ENCODE results near the gene EXOC8.

The EXOC8 gene

GRCh38 chr1:231327617-231328016 is 10.0 kb downstream of the EXOC8 start:
- WGBS (ENCODE audit: extremely low coverage, insufficient coverage, low lambda C conversion rate): no CpG with 5 or more reads among the region's 5 CpGs
- Histone ChIP-seq H3K4me2 (ENCODE audit: low read length) (no peak overlapping the region), H3K79me2 (ENCODE audit: control insufficient read depth, insufficient read depth, low read length) (no peaks in the 10 kb centered on the region), H3K36me3 (ENCODE audit: control insufficient read depth, insufficient read depth, low read length) (no peaks in the 10 kb centered on the region), H3K23ac (ENCODE audit: low read length) (no peak overlapping the region), H2BK120ac (ENCODE audit: low read depth, low read length) (no peak overlapping the region), H3K18ac (ENCODE audit: low read length) (no peak overlapping the region), H4K8ac (ENCODE audit: low read depth, low read length) (no peak overlapping the region), H3K79me1 (ENCODE audit: low read length) (peaks cover 2% of the 10 kb centered on the region), H3K56ac (ENCODE audit: low read length) (no peak overlapping the region), H3K27ac (ENCODE audit: low read depth, low read length) (no peak overlapping the region), H2AK5ac (ENCODE audit: low read length) (no peak overlapping the region), H3K4ac (ENCODE audit: low read depth, low read length) (no peak overlapping the region), H4K5ac (ENCODE audit: low read length) (no peak overlapping the region), H2BK15ac (replicated peaks; ENCODE audit: low read depth) (no peak overlapping the region), H3K4me1 (ENCODE audit: control insufficient read depth, low read depth, low read length) (no peaks in the 10 kb centered on the region), H3K4me3 (ENCODE audit: low read length) (no peak overlapping the region), H2BK5ac (ENCODE audit: low read length) (no peak overlapping the region), H3K27me3 (ENCODE audit: insufficient read depth, low read length, poor library complexity) (no peaks in the 10 kb centered on the region), H3K9ac (ENCODE audit: low read length) (no peak overlapping the region)
- no peak for DNase-seq

- Histone ChIP-seq H3K4me3 (ENCODE audit: low read length) (no peak overlapping the region), H4K5ac (ENCODE audit: low read length) (no peak overlapping the region), H3K27me3 (ENCODE audit: insufficient read depth, low read length, poor library complexity) (no peaks in the 10 kb centered on the region), H3K23ac (ENCODE audit: low read length) (no peak overlapping the region), H4K8ac (ENCODE audit: low read depth, low read length) (no peak overlapping the region), H3K4me2 (ENCODE audit: low read length) (no peak overlapping the region), H3K79me2 (ENCODE audit: control insufficient read depth, insufficient read depth, low read length) (no peaks in the 10 kb centered on the region), H3K56ac (ENCODE audit: low read length) (no peak overlapping the region), H3K36me3 (ENCODE audit: control insufficient read depth, insufficient read depth, low read length) (no peaks in the 10 kb centered on the region), H3K9ac (ENCODE audit: low read length) (no peak overlapping the region), H3K27ac (ENCODE audit: low read depth, low read length) (no peak overlapping the region), H2BK120ac (ENCODE audit: low read depth, low read length) (no peak overlapping the region), H3K4ac (ENCODE audit: low read depth, low read length) (no peak overlapping the region), H3K79me1 (ENCODE audit: low read length) (no peaks in the 10 kb centered on the region), H3K18ac (ENCODE audit: low read length) (no peak overlapping the region), H2BK15ac (replicated peaks; ENCODE audit: low read depth) (no peak overlapping the region), H2AK5ac (ENCODE audit: low read length) (no peak overlapping the region), H2BK5ac (ENCODE audit: low read length) (no peak overlapping the region), H3K4me1 (ENCODE audit: control insufficient read depth, low read depth, low read length) (no peaks in the 10 kb centered on the region)
- WGBS (ENCODE audit: extremely low coverage, insufficient coverage, low lambda C conversion rate): no CpG with 5 or more reads among the region's 1 CpG
- no peak for DNase-seq
Observed at GRCh38 chr1:231326248-231326647, 11.4 kb downstream of the EXOC8 start.

GRCh38 chr1:231324660-231325059 is 13.0 kb downstream of the EXOC8 start:
- Histone ChIP-seq H2BK5ac (ENCODE audit: low read length) (no peak overlapping the region), H3K27me3 (ENCODE audit: insufficient read depth, low read length, poor library complexity) (no peaks in the 10 kb centered on the region)

GRCh38 chr1:231322880-231323530 is 14.6 kb downstream of the EXOC8 start:
- WGBS (ENCODE audit: extremely low coverage, insufficient coverage, low lambda C conversion rate): no CpG with 5 or more reads among the region's 7 CpGs
- Histone ChIP-seq H3K27me3 (ENCODE audit: insufficient read depth, low read length, poor library complexity) (no peaks in the 10 kb centered on the region), H3K23ac (ENCODE audit: low read length) (no peak overlapping the region), H3K56ac (ENCODE audit: low read length) (no peak overlapping the region), H2AK5ac (ENCODE audit: low read length) (no peak overlapping the region), H4K8ac (ENCODE audit: low read depth, low read length) (no peak overlapping the region), H2BK120ac (ENCODE audit: low read depth, low read length) (no peak overlapping the region), H3K4me1 (ENCODE audit: control insufficient read depth, low read depth, low read length) (no peaks in the 10 kb centered on the region), H3K79me1 (ENCODE audit: low read length) (no peaks in the 10 kb centered on the region), H2BK5ac (ENCODE audit: low read length) (no peak overlapping the region), H4K5ac (ENCODE audit: low read length) (no peak overlapping the region), H3K4me2 (ENCODE audit: low read length) (no peak overlapping the region), H3K18ac (ENCODE audit: low read length) (no peak overlapping the region), H3K9ac (ENCODE audit: low read length) (no peak overlapping the region), H3K36me3 (ENCODE audit: control insufficient read depth, insufficient read depth, low read length) (no peaks in the 10 kb centered on the region), H3K4ac (ENCODE audit: low read depth, low read length) (no peak overlapping the region), H3K4me3 (ENCODE audit: low read length) (no peak overlapping the region), H2BK15ac (replicated peaks; ENCODE audit: low read depth) (no peak overlapping the region), H3K27ac (ENCODE audit: low read depth, low read length) (no peak overlapping the region), H3K79me2 (ENCODE audit: control insufficient read depth, insufficient read depth, low read length) (no peaks in the 10 kb centered on the region)
- DNase-seq: no peak

More at GRCh38 chr1:231324660-231325059, 13.0 kb downstream of the EXOC8 start:
- H3K4me3 ChIP-seq (ENCODE audit: low read length): no peak overlapping the region
- H3K18ac ChIP-seq (ENCODE audit: low read length): no peak overlapping the region
- H2AK5ac ChIP-seq (ENCODE audit: low read length): no peak overlapping the region
- H3K9ac ChIP-seq (ENCODE audit: low read length): no peak overlapping the region
- no peak overlapping the region for H2BK15ac ChIP-seq (replicated peaks; ENCODE audit: low read depth)
- no peak overlapping the region for H2BK120ac ChIP-seq (ENCODE audit: low read depth, low read length)
- no peak overlapping the region for H3K4me2 ChIP-seq (ENCODE audit: low read length)
- WGBS (ENCODE audit: extremely low coverage, insufficient coverage, low lambda C conversion rate): no CpG with 5 or more reads among the region's 5 CpGs
- no peak overlapping the region for H3K23ac ChIP-seq (ENCODE audit: low read length)
- H3K4me1 ChIP-seq (ENCODE audit: control insufficient read depth, low read depth, low read length): no peaks in the 10 kb centered on the region
- DNase-seq: no peak
- H3K79me1 ChIP-seq (ENCODE audit: low read length): no peaks in the 10 kb centered on the region
- H4K8ac ChIP-seq (ENCODE audit: low read depth, low read length): no peak overlapping the region
- no peak overlapping the region for H3K4ac ChIP-seq (ENCODE audit: low read depth, low read length)
- H3K56ac ChIP-seq (ENCODE audit: low read length): no peak overlapping the region
- H3K79me2 ChIP-seq (ENCODE audit: control insufficient read depth, insufficient read depth, low read length): no peaks in the 10 kb centered on the region
- H3K27ac ChIP-seq (ENCODE audit: low read depth, low read length): no peak overlapping the region
- no peaks in the 10 kb centered on the region for H3K36me3 ChIP-seq (ENCODE audit: control insufficient read depth, insufficient read depth, low read length)
- no peak overlapping the region for H4K5ac ChIP-seq (ENCODE audit: low read length)

GRCh38 chr1:231319080-231319479 is 18.6 kb downstream of the EXOC8 start:
- Histone ChIP-seq H4K5ac (ENCODE audit: low read length) (no peak overlapping the region), H3K23ac (ENCODE audit: low read length) (no peak overlapping the region), H3K79me1 (ENCODE audit: low read length) (no peaks in the 10 kb centered on the region), H2AK5ac (ENCODE audit: low read length) (no peak overlapping the region), H3K27ac (ENCODE audit: low read depth, low read length) (no peak overlapping the region), H3K4ac (ENCODE audit: low read depth, low read length) (no peak overlapping the region), H3K4me2 (ENCODE audit: low read length) (no peak overlapping the region), H3K9ac (ENCODE audit: low read length) (no peak overlapping the region), H3K4me1 (ENCODE audit: control insufficient read depth, low read depth, low read length) (no peaks in the 10 kb centered on the region), H4K8ac (ENCODE audit: low read depth, low read length) (no peak overlapping the region), H3K36me3 (ENCODE audit: control insufficient read depth, insufficient read depth, low read length) (no peaks in the 10 kb centered on the region), H3K79me2 (ENCODE audit: control insufficient read depth, insufficient read depth, low read length) (no peaks in the 10 kb centered on the region), H2BK5ac (ENCODE audit: low read length) (no peak overlapping the region), H3K18ac (ENCODE audit: low read length) (no peak overlapping the region), H2BK15ac (replicated peaks; ENCODE audit: low read depth) (no peak overlapping the region), H3K4me3 (ENCODE audit: low read length) (no peak overlapping the region), H3K56ac (ENCODE audit: low read length) (no peak overlapping the region), H2BK120ac (ENCODE audit: low read depth, low read length) (no peak overlapping the region), H3K27me3 (ENCODE audit: insufficient read depth, low read length, poor library complexity) (no peaks in the 10 kb centered on the region)
- no CpG with 5 or more reads among the region's 9 CpGs for WGBS (ENCODE audit: extremely low coverage, insufficient coverage, low lambda C conversion rate)
- DNase-seq: no peak

GRCh38 chr1:231318568-231318967 is 19.1 kb downstream of the EXOC8 start:
- no peak for DNase-seq
- no CpG with 5 or more reads among the region's 4 CpGs for WGBS (ENCODE audit: extremely low coverage, insufficient coverage, low lambda C conversion rate)
- H3K4me2 ChIP-seq (ENCODE audit: low read length): no peak overlapping the region
- no peaks in the 10 kb centered on the region for H3K36me3 ChIP-seq (ENCODE audit: control insufficient read depth, insufficient read depth, low read length)
- no peak overlapping the region for H4K5ac ChIP-seq (ENCODE audit: low read length)
- no peaks in the 10 kb centered on the region for H3K27me3 ChIP-seq (ENCODE audit: insufficient read depth, low read length, poor library complexity)
- H3K4me3 ChIP-seq (ENCODE audit: low read length): no peak overlapping the region
- no peak overlapping the region for H3K23ac ChIP-seq (ENCODE audit: low read length)
- no peaks in the 10 kb centered on the region for H3K79me2 ChIP-seq (ENCODE audit: control insufficient read depth, insufficient read depth, low read length)
- H3K4me1 ChIP-seq (ENCODE audit: control insufficient read depth, low read depth, low read length): no peaks in the 10 kb centered on the region
- no peak overlapping the region for H2AK5ac ChIP-seq (ENCODE audit: low read length)
- no peak overlapping the region for H3K18ac ChIP-seq (ENCODE audit: low read length)
- H3K9ac ChIP-seq (ENCODE audit: low read length): no peak overlapping the region
- H3K4ac ChIP-seq (ENCODE audit: low read depth, low read length): no peak overlapping the region
- H3K79me1 ChIP-seq (ENCODE audit: low read length): no peaks in the 10 kb centered on the region
- H2BK5ac ChIP-seq (ENCODE audit: low read length): no peak overlapping the region
- H4K8ac ChIP-seq (ENCODE audit: low read depth, low read length): no peak overlapping the region
- H2BK15ac ChIP-seq (replicated peaks; ENCODE audit: low read depth): no peak overlapping the region
- H3K56ac ChIP-seq (ENCODE audit: low read length): no peak overlapping the region
- H3K27ac ChIP-seq (ENCODE audit: low read depth, low read length): no peak overlapping the region
- no peak overlapping the region for H2BK120ac ChIP-seq (ENCODE audit: low read depth, low read length)

All from mesendoderm (in vitro differentiated cells).